Measurements from ENCODE around the gene NFAT5.
"Not testable (repeated sequence)": the region's sequence is repeated elsewhere in the genome, so short reads cannot be mapped to it uniquely, and the experiment has no call there.

Gene NFAT5

DNA sequence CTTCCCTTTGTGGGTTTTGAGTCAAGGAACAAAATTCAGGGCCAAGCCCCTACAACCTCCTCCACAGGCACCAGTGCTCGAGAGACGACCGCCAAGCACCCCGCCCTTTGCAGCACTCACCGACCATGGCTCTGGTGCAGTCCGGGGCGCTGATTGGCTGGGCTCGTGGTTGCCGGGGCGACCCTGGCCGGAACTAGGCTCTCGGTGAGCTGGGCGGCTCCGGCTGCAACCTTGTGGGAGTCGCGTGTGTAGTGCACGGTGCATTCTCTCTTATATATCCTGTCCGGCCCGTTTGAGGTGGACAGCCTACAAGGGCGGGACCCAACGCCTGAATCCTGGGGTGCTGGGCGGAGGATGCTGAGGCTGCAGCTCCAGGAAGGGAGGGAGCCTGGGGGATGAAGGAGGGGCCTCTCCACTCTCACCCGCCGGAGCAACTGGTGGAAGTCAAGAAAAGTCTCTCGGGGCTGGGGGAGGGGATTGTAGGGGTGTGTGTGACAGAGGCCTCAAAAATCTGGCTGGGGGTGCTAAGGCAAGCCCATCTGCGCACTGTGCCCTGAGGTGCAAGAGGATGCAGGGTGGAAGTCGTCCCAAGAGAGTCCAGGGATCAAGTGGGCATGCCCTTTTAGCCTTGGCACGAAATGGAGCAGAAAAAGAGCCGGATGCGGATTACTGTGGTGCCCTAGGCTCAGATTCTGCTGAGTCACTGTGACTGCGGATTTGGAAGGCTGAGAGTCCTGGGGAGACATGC is 160.7 kb downstream of the NFAT5 start, which contains the start of gene NQO1:
Gene NQO1 (minus strand): TSS at position 248 of the 748 bp plus-strand sequence. CDS start 121 bp downstream, at position 127.
- TF ChIP-seq CTCF (IDR thresholded peaks at IDR 0.05; ENCODE audit: extremely low read depth, insufficient read depth, missing control alignments): no peak
- in situ Hi-C loops (cut with MboI; ENCODE audit: low pct_unique_long_range_greater_than_20kb, low sequenced_read_pairs, unreplicated experiment): no loop called here
- DNase-seq (ENCODE audit: low spot score): peak; percentile 94

DNA sequence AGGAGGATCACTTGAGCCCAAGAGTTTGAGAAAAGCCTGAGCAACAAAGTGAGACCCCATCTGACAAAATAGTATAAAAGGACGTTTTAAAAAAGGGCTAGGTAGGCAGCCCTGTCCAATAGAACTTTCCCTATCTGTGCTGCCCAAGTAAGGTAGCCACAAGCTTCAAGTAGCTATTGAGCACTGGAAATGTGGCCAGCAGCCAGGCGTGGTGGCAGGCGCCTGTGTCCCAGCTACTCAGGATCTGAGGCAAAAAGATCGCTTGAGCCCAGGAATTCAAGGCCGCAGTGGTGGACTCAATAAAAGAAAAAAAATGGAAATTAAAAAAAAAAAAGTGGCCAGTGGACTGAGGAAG is 162.1 kb downstream of the NFAT5 start:
- in situ Hi-C loops (cut with MboI; ENCODE audit: low pct_unique_long_range_greater_than_20kb, low sequenced_read_pairs, unreplicated experiment): no loop called here
- no peak for TF ChIP-seq CTCF (IDR thresholded peaks at IDR 0.05; ENCODE audit: extremely low read depth, insufficient read depth, missing control alignments)
- DNase-seq (ENCODE audit: low spot score): no peak

- in situ Hi-C loops (cut with MboI; ENCODE audit: low pct_unique_long_range_greater_than_20kb, low sequenced_read_pairs, unreplicated experiment); DNase-seq (ENCODE audit: low spot score): not testable (repeated sequence)
Observed at GRCh38 chr16:69729030-69729429, 163.3 kb downstream of the NFAT5 start.

DNA sequence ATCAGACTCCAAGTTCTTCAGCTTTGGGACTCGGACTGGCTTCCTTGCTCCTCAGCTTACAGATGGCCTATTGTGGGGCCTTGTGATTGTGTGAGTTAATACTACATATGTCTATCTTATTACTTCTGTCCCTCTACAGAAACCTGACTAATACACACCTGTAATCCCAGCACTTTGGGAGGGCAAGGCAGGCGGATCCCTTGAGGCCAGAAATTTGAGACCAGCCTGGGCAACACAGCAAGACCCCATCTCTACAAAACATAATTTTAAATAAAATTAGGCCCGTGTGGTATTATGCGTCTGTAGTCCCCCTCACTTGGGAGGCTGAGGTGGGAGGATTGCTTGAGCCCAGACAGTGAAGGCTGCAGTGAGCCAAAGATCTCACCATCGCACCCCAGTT is 165.5 kb downstream of the NFAT5 start:
- DNase-seq (ENCODE audit: low spot score); in situ Hi-C loops (cut with MboI; ENCODE audit: low pct_unique_long_range_greater_than_20kb, low sequenced_read_pairs, unreplicated experiment): not testable (repeated sequence)

- no peak for DNase-seq (ENCODE audit: low spot score)
- no peak for TF ChIP-seq CTCF (IDR thresholded peaks at IDR 0.05; ENCODE audit: extremely low read depth, insufficient read depth, missing control alignments)
- in situ Hi-C loops (cut with MboI; ENCODE audit: low pct_unique_long_range_greater_than_20kb, low sequenced_read_pairs, unreplicated experiment): no loop called here
Observed at GRCh38 chr16:69732101-69732500, 166.3 kb downstream of the NFAT5 start.

DNA sequence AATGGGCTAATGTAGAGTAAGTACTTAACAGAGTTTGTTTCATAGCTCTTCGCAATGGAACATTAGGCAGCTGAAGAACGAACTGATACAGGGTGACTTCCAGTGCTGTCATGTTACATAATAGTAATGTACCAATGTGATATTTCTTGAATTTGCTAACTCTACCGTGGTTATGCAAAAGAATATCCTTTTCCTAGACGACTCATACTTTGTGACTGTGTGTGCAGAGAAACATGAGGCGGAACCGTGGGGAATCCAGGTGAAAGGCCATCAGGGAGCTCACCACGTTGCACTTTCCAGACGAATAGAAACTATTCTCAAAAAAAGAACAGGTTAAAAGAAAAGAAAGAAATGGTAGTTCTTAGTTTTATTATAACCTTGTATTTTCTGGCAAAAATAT is 175.8 kb downstream of the NFAT5 start:
- in situ Hi-C loops (cut with MboI; ENCODE audit: low pct_unique_long_range_greater_than_20kb, low sequenced_read_pairs, unreplicated experiment): no loop called here
- no peak for DNase-seq (ENCODE audit: low spot score)
- no peak for TF ChIP-seq CTCF (IDR thresholded peaks at IDR 0.05; ENCODE audit: extremely low read depth, insufficient read depth, missing control alignments)

DNA sequence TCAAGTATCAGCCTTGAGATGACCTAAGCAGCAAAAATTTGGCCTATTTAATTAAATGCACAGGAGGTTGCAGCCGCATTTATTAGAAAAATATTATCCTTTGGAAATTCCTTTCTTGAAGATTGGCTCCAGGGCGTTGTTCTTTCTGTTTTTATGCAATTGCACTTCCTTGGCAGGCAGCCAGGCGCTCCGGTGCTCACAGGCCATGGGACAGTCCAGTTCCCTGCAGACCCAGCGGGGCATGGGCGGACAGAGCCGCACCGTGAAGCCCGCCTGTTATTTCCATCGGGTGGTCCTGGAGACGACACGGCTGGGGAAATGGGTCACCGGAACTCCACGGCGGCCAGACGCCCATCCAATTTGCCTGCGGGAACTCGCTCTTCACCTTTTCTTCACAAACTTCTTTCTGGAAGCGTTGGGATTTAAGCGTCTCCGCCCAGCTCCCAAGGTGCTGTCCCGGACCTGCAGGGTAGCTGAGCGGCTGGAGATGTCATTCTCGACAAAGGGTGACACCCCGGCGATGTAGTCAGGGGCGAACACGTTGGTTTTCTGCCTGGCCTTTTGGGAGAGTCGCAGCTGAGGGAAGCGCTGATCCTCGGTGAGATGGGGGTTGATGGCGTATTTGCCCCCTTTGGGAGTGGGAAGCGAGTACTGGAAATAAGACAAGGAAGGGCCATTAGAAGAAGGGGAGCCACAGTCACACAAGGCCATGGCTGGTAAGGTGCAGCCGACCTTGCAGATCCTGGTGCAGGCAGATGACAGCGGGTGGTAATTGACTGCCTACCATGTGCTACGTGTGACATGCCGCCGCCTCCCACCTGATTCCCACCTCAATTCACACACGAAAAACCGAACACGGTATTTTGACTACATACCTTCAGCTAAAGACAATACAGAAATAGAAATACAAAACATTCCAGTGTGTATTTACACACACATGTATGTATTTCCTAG is 176.5 kb downstream of the NFAT5 start:
- in situ Hi-C loops (cut with MboI; ENCODE audit: low pct_unique_long_range_greater_than_20kb, low sequenced_read_pairs, unreplicated experiment): no loop called here
- TF ChIP-seq CTCF (IDR thresholded peaks at IDR 0.05; ENCODE audit: extremely low read depth, insufficient read depth, missing control alignments): no peak
- no peak for DNase-seq (ENCODE audit: low spot score)

All from GM13977 (cell line).